CD8-positive, alpha-beta memory T cell (primary cell): ENCODE results near the gene TUT7. TPM values are rescaled to one million over a fixed set of nuclear protein-coding genes. Genes with fewer than 3 reads are reported as not detected.

Experiments
- CTCF ChIA-PET: fragments of 350-600 bp; sonication (Branson Sonifier 250); formaldehyde crosslinking; loops from one replicate; lab custom pipeline; 2021; ENCODE audit warnings: antibody characterized with exemption; lab: Charles Lee
- POLR2A ChIA-PET: fragments of 350-600 bp; sonication (Branson Sonifier 250); formaldehyde crosslinking; loops from one replicate; lab custom pipeline; 2021; ENCODE audit warnings: antibody characterized with exemption; lab: Charles Lee
- DNase-seq, 5 donors: peaks; one replicate each; pipeline versions ENCODE4 v3.0.0 to v3.0.0-alpha.2; 2020 to 2022; ENCODE audit warnings: mixed read lengths in 1 of 5
- H3K27ac ChIP-seq: one replicate; pipeline ENCODE4 v1.7.0; 2013; ENCODE audit warnings: low read depth, mild to moderate bottlenecking, low read length, moderate library complexity
- H3K27me3 ChIP-seq: 2 replicates; pipeline ENCODE4 v1.7.0; 2013; ENCODE audit warnings: low read length, mild to moderate bottlenecking; ENCODE audit not compliant: insufficient read depth, poor library complexity, severe bottlenecking
- H3K36me3 ChIP-seq: 2 replicates; pipeline ENCODE4 v1.7.0; 2013; ENCODE audit warnings: mild to moderate bottlenecking, low read length, moderate library complexity; ENCODE audit not compliant: insufficient read depth
- H3K4me1 ChIP-seq: 2 replicates; pipeline ENCODE4 v1.7.0; 2013; ENCODE audit warnings: mild to moderate bottlenecking, low read length, moderate library complexity; ENCODE audit not compliant: insufficient read depth
- H3K4me3 ChIP-seq: 2 replicates; pipeline ENCODE4 v1.7.0; 2013; ENCODE audit warnings: mild to moderate bottlenecking, low read length
- H3K9me3 ChIP-seq: 2 replicates; pipeline ENCODE4 v1.7.0; 2013; ENCODE audit warnings: mild to moderate bottlenecking, low read length
- H3K27ac Mint-ChIP-seq, 8 donors: one replicate each; pipeline ENCODE4 v1.8.0; 2020 to 2021; ENCODE audit warnings: mixed read lengths in 8 of 8, mild to moderate bottlenecking in 6 of 8, inconsistent platforms in 3 of 8, moderate library complexity in 3 of 8
- H3K27me3 Mint-ChIP-seq, 2 donors: one replicate each; pipeline ENCODE4 v1.8.0; 2020 to 2021; ENCODE audit warnings: mixed read lengths in 2 of 2, mild to moderate bottlenecking in 1 of 2, moderate library complexity in 1 of 2
- H3K36me3 Mint-ChIP-seq, 3 donors: one replicate each; pipeline ENCODE4 v1.8.0; 2020 to 2021; ENCODE audit warnings: mixed read lengths in 3 of 3, inconsistent platforms in 1 of 3, mild to moderate bottlenecking in 1 of 3
- H3K4me1 Mint-ChIP-seq, 3 donors: one replicate each; pipeline ENCODE4 v1.8.0; 2020 to 2021; ENCODE audit warnings: mixed read lengths in 3 of 3, inconsistent platforms in 1 of 3, mild to moderate bottlenecking in 1 of 3
- H3K4me3 Mint-ChIP-seq, 7 donors: one replicate each; pipeline ENCODE4 v1.8.0; 2020 to 2021; ENCODE audit warnings: mixed read lengths in 7 of 7, mild to moderate bottlenecking in 6 of 7, moderate library complexity in 4 of 7, inconsistent platforms in 2 of 7
- H3K9me3 Mint-ChIP-seq, 5 donors: one replicate each; pipeline ENCODE4 v1.8.0; 2020 to 2022; ENCODE audit warnings: mixed read lengths in 5 of 5, mild to moderate bottlenecking in 3 of 5, moderate library complexity in 2 of 5, inconsistent platforms in 1 of 5
- polyA plus RNA-seq: library from polyadenylated mRNA; unstranded; fragments of 300-500 nt; fragmentation: Illumina TruSeq; gene quantifications from one replicate; pipeline ENCODE4 v1.2.3, GENCODE V29; 2021
- total RNA-seq, 2 experiments: library from RNA; stranded (reverse); gene quantifications; one replicate each; pipeline ENCODE4 v1.2.3, GENCODE V29; 2021

The TUT7 gene
- total and polyA plus RNA-seq, 3 experiments from 2014 or later: 26.1 to 36.0 (median 34.2) TPM

DNA sequence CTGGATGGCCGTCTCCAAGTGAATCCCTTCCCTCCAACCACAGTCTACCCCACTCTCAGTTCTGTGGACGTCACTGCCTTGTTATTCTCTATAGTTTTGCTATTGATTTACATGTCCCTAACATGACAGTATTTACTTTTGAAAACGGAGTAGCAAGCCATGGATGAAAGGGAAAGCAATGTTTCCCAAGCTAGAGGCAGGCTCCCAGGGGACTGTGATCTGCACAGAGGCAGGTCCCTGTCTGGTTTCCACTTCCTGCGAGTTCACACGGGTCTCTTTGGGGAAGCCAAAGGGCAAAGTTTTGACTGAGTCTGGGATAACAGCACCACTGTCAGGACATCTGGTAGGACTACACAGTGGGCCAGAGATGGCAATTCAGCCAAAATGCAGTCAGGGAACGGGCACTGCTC lies 107.5 kb downstream of the TUT7 start:
- Histone ChIP-seq H3K27ac (no peak overlapping the region), H3K27me3 (no peaks in the 10 kb centered on the region), H3K9me3 (no peaks in the 10 kb centered on the region), H3K4me1 (no peaks in the 10 kb centered on the region), H3K4me3 (no peak overlapping the region), H3K36me3 (no peaks in the 10 kb centered on the region)
- H3K27me3 Mint-ChIP-seq: peaks cover 8 to 24% of the 10 kb centered on the region in 2 donors
- peaks cover 0 to 2% (median 0%) of the 10 kb centered on the region in 3 donors for H3K36me3 Mint-ChIP-seq
- ChIA-PET POLR2A (no interaction called here), CTCF (no interaction called here)
- DNase-seq: no peak
- H3K9me3 Mint-ChIP-seq: peaks cover 0 to 2% (median 0%) of the 10 kb centered on the region in 5 donors
- H3K27ac Mint-ChIP-seq: no peak overlapping the region
- no peak overlapping the region for H3K4me3 Mint-ChIP-seq
- H3K4me1 Mint-ChIP-seq: no peaks in the 10 kb centered on the region

DNA sequence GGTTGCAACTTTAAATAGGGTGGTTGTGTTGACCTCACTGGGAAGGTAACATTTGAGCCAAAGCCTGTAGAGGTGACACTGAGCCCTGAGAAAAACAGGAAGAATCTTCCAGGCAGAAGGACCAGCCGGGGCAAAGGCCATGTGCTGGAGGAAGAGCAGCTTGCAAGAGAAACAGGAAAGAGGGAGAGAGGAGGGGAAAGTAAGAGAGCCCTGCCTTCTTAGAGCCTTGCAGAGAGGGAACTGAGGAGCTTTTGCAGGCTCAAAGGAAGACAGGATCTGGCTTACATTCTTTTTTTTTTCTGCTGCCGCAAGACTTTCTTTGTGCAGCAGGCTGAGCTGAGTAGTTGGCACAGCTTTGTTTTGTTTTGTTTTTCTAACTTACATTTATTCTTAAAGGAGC lies 112.1 kb downstream of the TUT7 start:
- Mint-ChIP-seq H3K36me3 (no peaks in the 10 kb centered on the region), H3K27ac (no peak overlapping the region), H3K4me1 (no peaks in the 10 kb centered on the region), H3K4me3 (no peak overlapping the region), H3K9me3 (no peaks in the 10 kb centered on the region), H3K27me3 (peaks cover 1 to 5% of the 10 kb centered on the region in 2 donors)
- no peaks in the 10 kb centered on the region for H3K36me3 ChIP-seq
- H3K4me3 ChIP-seq: no peak overlapping the region
- CTCF ChIA-PET: no interaction called here
- POLR2A ChIA-PET: no interaction called here
- no peaks in the 10 kb centered on the region for H3K27me3 ChIP-seq
- H3K4me1 ChIP-seq: no peaks in the 10 kb centered on the region
- DNase-seq: no peak
- no peaks in the 10 kb centered on the region for H3K9me3 ChIP-seq
- H3K27ac ChIP-seq: no peak overlapping the region

GRCh38 chr9:86241216-86241615 lies 113.0 kb downstream of the TUT7 start:
- no peaks in the 10 kb centered on the region for H3K27me3 ChIP-seq
- POLR2A ChIA-PET: no interaction called here
- Mint-ChIP-seq H3K4me1 (no peaks in the 10 kb centered on the region), H3K36me3 (no peaks in the 10 kb centered on the region), H3K4me3 (no peak overlapping the region), H3K9me3 (no peaks in the 10 kb centered on the region), H3K27ac (no peak overlapping the region), H3K27me3 (peaks cover 0 to 1% of the 10 kb centered on the region in 2 donors)
- no peaks in the 10 kb centered on the region for H3K4me1 ChIP-seq
- H3K27ac ChIP-seq: no peak overlapping the region
- H3K9me3 ChIP-seq: no peaks in the 10 kb centered on the region
- DNase-seq: no peak
- no peaks in the 10 kb centered on the region for H3K36me3 ChIP-seq
- CTCF ChIA-PET: interaction anchor here (0.6 kb wide), 1 partner anchor 430 kb away, joined by 3 read pairs; no protein-coding TSS in a partner anchor
- no peak overlapping the region for H3K4me3 ChIP-seq

DNA sequence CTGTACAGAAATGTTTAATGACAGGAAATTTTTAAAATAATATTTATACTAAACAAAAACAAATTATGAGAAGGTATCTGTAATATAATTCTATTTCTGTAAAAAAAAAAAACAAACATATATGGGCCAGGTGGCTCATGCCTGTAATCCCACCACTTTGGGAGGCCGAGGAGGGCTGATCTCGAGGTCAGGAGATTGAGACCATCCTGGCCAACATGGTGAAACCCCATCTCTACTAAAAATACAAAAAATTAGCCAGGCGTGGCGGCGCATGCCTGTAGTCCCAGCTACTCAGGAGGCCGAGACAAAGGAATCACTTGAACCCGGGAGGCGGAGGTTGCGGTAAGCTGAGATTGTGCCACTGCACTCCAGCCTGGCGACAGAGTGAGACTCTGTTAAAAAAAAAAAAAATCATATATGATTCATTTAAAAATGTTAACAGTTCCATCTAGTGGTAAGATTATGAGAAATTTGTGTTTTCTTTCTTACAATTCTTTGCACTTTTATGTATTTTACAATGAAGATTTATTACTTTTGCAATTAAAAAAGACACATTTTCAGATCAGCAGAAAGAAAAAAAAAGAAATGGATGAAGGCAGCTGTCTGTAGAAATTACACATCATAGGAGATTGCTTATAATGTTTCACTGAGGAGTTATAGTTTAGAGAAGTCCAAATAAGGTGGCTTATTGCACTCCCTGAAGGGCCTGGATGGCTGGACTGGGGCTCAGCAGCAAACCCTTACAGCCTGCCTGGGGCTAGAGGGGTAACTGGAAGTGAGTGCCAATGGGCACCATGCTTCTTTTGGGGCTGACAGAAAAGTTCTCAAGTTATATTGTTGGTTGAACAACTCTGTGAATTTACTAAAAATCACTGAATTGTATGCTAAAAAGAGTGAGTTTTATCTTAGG lies 115.1 kb downstream of the TUT7 start:
- Mint-ChIP-seq H3K27ac (peak overlapping the region in 1 of 8 donors; percentile 26), H3K36me3 (no peaks in the 10 kb centered on the region), H3K4me1 (no peaks in the 10 kb centered on the region), H3K9me3 (no peaks in the 10 kb centered on the region), H3K4me3 (no peak overlapping the region), H3K27me3 (peaks cover 1 to 5% of the 10 kb centered on the region in 2 donors)
- no peaks in the 10 kb centered on the region for H3K36me3 ChIP-seq
- DNase-seq: no peak
- no peak overlapping the region for H3K27ac ChIP-seq
- ChIA-PET CTCF (interaction anchor here (0.9 to 1.4 kb wide), 2 partner anchors 9 to 45 kb away, joined by 3 read pairs; no protein-coding TSS in a partner anchor), POLR2A (no interaction called here)
- H3K27me3 ChIP-seq: no peaks in the 10 kb centered on the region
- H3K4me1 ChIP-seq: no peaks in the 10 kb centered on the region
- no peaks in the 10 kb centered on the region for H3K9me3 ChIP-seq
- no peak overlapping the region for H3K4me3 ChIP-seq

Other genes starting within 250 kb of the TUT7 start
- gene C9orf153, start 94.8 kb downstream of the TUT7 start, total RNA-seq: under 1 TPM; 0.27 to 0.33 TPM
- not detected for gene C9orf153, start 94.8 kb downstream of the TUT7 start, polyA plus RNA-seq
- 10 to 100 TPM; 33.4 to 35.6 TPM for gene ISCA1, start 71.9 kb downstream of the TUT7 start, total RNA-seq
- gene ISCA1, start 71.9 kb downstream of the TUT7 start, polyA plus RNA-seq: 55.1 TPM